MM.1S (cell line): ENCODE data around the gene ELMO1.
A peak's percentile ranks its signal among the peaks of the same experiment; 100 is the strongest.

Source experiments
- DNase-seq: peaks from one replicate; pipeline ENCODE4 v3.0.0-alpha.2; 2015
- H2AFZ ChIP-seq: fragments of 300-600 bp; sonication (generic); 2 replicates; pipeline ENCODE4 v1.6.0; 2016; ENCODE audit warnings: antibody characterized with exemption, low read length
- H3F3A ChIP-seq: fragments of 300-600 bp; sonication (generic); 2 replicates; pipeline ENCODE4 v1.6.1; 2016; ENCODE audit warnings: mild to moderate bottlenecking, antibody characterized with exemption, low read length, moderate library complexity, mixed read lengths; ENCODE audit not compliant: insufficient read depth
- H3K27ac ChIP-seq: fragments of 300-600 bp; sonication (generic); 2 replicates; pipeline ENCODE4 v1.5.1; 2016; ENCODE audit warnings: mild to moderate bottlenecking, low read length
- H3K27me3 ChIP-seq: fragments of 300-600 bp; sonication (generic); replicated peaks from 2 replicates; pipeline ENCODE4 v1.6.0; 2016; ENCODE audit warnings: low read length; ENCODE audit not compliant: insufficient read depth
- H3K36me3 ChIP-seq: fragments of 300-600 bp; sonication (generic); replicated peaks from 2 replicates; pipeline ENCODE4 v1.6.1; 2016; ENCODE audit warnings: mild to moderate bottlenecking, low read length, mixed read lengths; ENCODE audit not compliant: insufficient read depth
- H3K4me1 ChIP-seq: fragments of 300-600 bp; sonication (generic); 2 replicates; pipeline ENCODE4 v1.6.1; 2016; ENCODE audit warnings: low read length, mixed read lengths
- H3K4me2 ChIP-seq: fragments of 300-600 bp; sonication (generic); 2 replicates; pipeline ENCODE4 v1.6.0; 2016; ENCODE audit warnings: low read depth, low read length
- H3K4me3 ChIP-seq: fragments of 300-600 bp; sonication (generic); 2 replicates; pipeline ENCODE4 v1.5.1; 2016; ENCODE audit warnings: low read length, mixed read lengths
- H3K79me2 ChIP-seq: fragments of 300-600 bp; sonication (generic); 2 replicates; pipeline ENCODE4 v1.6.1; 2016; ENCODE audit warnings: mixed run types, low read length, mixed read lengths
- H3K9ac ChIP-seq: fragments of 300-600 bp; sonication (generic); 2 replicates; pipeline ENCODE4 v1.6.1; 2016; ENCODE audit warnings: low read length, mixed read lengths
- H3K9me2 ChIP-seq: fragments of 300-600 bp; sonication (generic); replicated peaks from 2 replicates; pipeline ENCODE4 v1.6.1; 2016; ENCODE audit warnings: mild to moderate bottlenecking, low read length, mixed read lengths; ENCODE audit not compliant: insufficient read depth
- H3K9me3 ChIP-seq: fragments of 300-600 bp; sonication (generic); replicated peaks from 2 replicates; pipeline ENCODE4 v1.6.1; 2016; ENCODE audit warnings: mild to moderate bottlenecking, low read length, mixed read lengths; ENCODE audit not compliant: insufficient read depth
- H4K20me1 ChIP-seq: fragments of 300-600 bp; sonication (generic); 2 replicates; pipeline ENCODE4 v1.6.1; 2016; ENCODE audit warnings: mild to moderate bottlenecking, low read length, moderate library complexity, mixed read lengths; ENCODE audit not compliant: insufficient read depth
- EZH2 ChIP-seq: fragments of 300-600 bp; sonication (generic); optimal IDR thresholded peaks from 2 replicates; pipeline ENCODE3; 2017; ENCODE audit warnings: low read depth, mild to moderate bottlenecking, antibody characterized with exemption, low read length, mixed read lengths
- EZH2phosphoT487 ChIP-seq: fragments of 300-600 bp; sonication (generic); IDR thresholded peaks from 2 replicates; pipeline ENCODE4 v1.6.1; 2018; ENCODE audit warnings: antibody characterized with exemption, low read length
- TF ChIP-seq, protein P1 (sequence below): fragments of 300-600 bp; sonication (generic); IDR thresholded peaks from 2 replicates; pipeline ENCODE4 v1.5.1; 2016; ENCODE audit warnings: antibody characterized with exemption, low read length, mixed read lengths

ELMO1 gene

DNA sequence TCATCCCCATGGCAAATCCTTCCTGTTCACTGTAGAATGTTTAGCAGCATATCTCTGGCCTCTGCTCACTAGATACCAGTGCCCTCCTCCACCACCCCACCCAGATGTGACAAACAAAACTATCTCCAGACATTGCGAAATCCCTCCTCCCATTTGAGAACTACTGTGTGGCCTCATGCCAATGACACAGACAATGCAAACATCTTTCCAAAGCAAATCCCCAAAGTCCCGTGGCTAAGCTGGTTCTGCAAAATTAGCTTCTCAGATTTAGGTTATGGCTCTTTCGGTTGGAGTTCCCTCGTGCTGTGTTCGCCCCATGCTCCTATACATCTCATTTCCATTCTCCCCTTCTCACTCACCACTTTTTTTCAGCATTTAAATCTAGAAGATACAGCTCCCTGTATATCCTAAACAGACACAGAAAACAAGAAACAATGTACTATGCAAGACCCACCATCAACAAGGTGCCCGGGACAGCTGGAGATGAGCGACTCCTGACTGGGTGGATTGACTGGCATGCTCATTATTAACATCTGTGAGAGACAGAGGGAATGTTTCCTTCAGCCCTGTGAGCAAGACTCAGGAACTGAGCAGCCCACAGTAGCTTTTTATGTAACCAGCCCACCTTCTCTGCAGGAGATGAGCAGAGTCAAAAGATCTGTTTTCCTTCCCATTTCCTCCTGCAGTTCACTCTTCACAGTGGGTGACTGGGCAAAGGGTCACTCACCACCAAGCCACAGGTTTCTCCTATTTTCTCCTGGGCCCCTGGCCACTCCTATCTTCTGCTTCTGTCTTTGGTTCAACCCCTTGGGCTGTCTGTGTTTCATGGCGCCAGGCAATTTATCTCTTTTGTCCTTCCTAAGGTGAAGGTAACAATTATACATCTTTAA lies 498.7 kb downstream of the ELMO1 start:
- H4K20me1 ChIP-seq = no peaks in the 10 kb centered on the region

DNA sequence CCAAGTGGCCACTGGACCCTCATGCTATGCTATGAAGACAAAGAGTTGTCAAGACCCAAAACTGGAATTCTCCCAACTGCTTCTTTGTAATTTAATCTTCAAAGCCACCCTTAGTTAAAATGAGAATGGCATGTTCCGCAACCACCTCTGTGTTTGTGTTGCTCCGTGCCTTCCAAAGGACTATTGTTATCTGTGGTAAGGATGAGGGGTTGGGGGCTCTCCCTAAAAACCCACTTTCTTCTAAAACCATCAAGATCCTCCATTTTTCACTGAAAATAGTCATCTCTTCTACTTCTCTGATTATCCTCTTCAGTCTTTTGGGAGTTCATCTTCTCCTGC lies 502.3 kb downstream of the ELMO1 start:
- no peaks in the 10 kb centered on the region for H3K36me3 ChIP-seq

More for the DNA sequence above, 498.7 kb downstream of the ELMO1 start:
- Histone ChIP-seq H3K27ac (no peak overlapping the region), H3K4me1 (peaks cover 35% of the 10 kb centered on the region), H3K27me3 (no peaks in the 10 kb centered on the region), H3K4me2 (no peak overlapping the region), H3K36me3 (no peaks in the 10 kb centered on the region), H3K4me3 (no peak overlapping the region), H3K9ac (no peak overlapping the region), H3K9me3 (no peaks in the 10 kb centered on the region), H3K79me2 (peaks cover 14% of the 10 kb centered on the region), H2AFZ (no peak overlapping the region), H3K9me2 (no peaks in the 10 kb centered on the region), H3F3A (peaks cover 2% of the 10 kb centered on the region; the same call in 1 of the 2 replicates)
- DNase-seq = no peak
- TF ChIP-seq EZH2phosphoT487 = no peak
- no peak for TF ChIP-seq EZH2
- TF ChIP-seq, protein P1, sequence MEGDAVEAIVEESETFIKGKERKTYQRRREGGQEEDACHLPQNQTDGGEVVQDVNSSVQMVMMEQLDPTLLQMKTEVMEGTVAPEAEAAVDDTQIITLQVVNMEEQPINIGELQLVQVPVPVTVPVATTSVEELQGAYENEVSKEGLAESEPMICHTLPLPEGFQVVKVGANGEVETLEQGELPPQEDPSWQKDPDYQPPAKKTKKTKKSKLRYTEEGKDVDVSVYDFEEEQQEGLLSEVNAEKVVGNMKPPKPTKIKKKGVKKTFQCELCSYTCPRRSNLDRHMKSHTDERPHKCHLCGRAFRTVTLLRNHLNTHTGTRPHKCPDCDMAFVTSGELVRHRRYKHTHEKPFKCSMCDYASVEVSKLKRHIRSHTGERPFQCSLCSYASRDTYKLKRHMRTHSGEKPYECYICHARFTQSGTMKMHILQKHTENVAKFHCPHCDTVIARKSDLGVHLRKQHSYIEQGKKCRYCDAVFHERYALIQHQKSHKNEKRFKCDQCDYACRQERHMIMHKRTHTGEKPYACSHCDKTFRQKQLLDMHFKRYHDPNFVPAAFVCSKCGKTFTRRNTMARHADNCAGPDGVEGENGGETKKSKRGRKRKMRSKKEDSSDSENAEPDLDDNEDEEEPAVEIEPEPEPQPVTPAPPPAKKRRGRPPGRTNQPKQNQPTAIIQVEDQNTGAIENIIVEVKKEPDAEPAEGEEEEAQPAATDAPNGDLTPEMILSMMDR = no peak

DNA sequence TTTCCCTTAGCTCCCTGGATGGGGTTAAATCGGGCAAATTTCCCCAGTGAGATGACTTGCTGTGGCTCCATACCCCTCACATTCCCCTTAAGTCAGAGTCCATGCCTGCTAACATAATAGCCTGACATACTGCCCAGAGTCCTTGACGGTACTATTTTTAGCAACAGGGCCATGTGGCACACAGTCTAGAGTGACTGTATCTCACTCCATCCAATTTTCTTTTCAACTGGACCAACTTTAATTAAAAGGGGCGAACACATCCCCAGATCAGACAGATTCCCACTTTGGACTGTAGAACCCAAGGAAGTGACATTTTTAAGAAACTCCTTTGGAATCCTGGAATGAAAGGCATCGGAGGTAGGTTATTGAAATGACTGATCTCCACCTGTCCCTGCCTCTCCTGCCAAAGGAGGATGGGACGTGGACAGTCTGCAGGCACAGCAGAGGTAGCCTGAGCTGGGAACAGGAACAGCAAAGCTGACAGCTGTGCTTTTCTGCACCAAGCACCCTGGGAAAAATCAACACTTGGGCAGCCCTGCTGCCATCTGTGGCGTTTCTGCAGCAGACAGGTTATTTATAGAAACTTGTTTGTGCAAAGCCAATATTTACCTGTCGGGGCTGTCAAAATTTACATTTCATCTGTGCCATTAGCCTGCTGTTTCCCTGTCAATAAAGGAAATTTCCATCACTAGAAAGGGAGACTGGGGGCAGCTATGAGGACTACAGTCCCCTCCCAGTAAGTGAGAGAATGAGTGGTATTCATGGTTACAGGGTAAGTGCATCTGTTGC lies 502.9 kb downstream of the ELMO1 start:
- Histone ChIP-seq H3F3A (peaks cover 14% of the 10 kb centered on the region), H2AFZ (no peak overlapping the region), H3K27me3 (no peaks in the 10 kb centered on the region), H3K4me2 (peak overlapping the region; percentile 24), H3K27ac (peak overlapping the region; percentile 17; the same call in 1 of the 2 replicates), H3K9me2 (no peaks in the 10 kb centered on the region), H3K9ac (no peak overlapping the region), H4K20me1 (no peaks in the 10 kb centered on the region), H3K79me2 (peaks cover 28% of the 10 kb centered on the region), H3K4me1 (peaks cover 61% of the 10 kb centered on the region), H3K36me3 (no peaks in the 10 kb centered on the region), H3K4me3 (no peak overlapping the region), H3K9me3 (no peaks in the 10 kb centered on the region)
- TF ChIP-seq, protein P1 = no peak
- no peak for TF ChIP-seq EZH2phosphoT487
- TF ChIP-seq EZH2 = no peak
- peak; percentile 41 for DNase-seq

More for the DNA sequence above, 502.3 kb downstream of the ELMO1 start:
- no peaks in the 10 kb centered on the region for H4K20me1 ChIP-seq
- no peak for TF ChIP-seq EZH2
- no peak for TF ChIP-seq EZH2phosphoT487
- TF ChIP-seq, protein P1 = no peak
- no peaks in the 10 kb centered on the region for H3K27me3 ChIP-seq
- no peaks in the 10 kb centered on the region for H3K9me2 ChIP-seq
- H3K4me2 ChIP-seq = peak overlapping the region; percentile 24; the same call in 1 of the 2 replicates
- DNase-seq = no peak
- peaks cover 61% of the 10 kb centered on the region for H3K4me1 ChIP-seq
- no peak overlapping the region for H3K9ac ChIP-seq
- peaks cover 23% of the 10 kb centered on the region for H3K79me2 ChIP-seq
- H2AFZ ChIP-seq = no peak overlapping the region
- H3K27ac ChIP-seq = peak overlapping the region; percentile 17
- no peaks in the 10 kb centered on the region for H3K9me3 ChIP-seq
- peaks cover 14% of the 10 kb centered on the region for H3F3A ChIP-seq
- no peak overlapping the region for H3K4me3 ChIP-seq
